Measurements from ENCODE around the gene ACER3.
A peak's percentile ranks its signal among the peaks of the same experiment; 100 is the strongest.

Gene ACER3

GRCh38 chr11:77064648-77065217 lies 204.0 kb downstream of the ACER3 start:
- DNase-seq = no peak

GRCh38 chr11:77065878-77066228 lies 205.1 kb downstream of the ACER3 start:
- peak; percentile 49 for DNase-seq

- peak; percentile 94 for DNase-seq
Measured at GRCh38 chr11:77066229-77067042, 205.7 kb downstream of the ACER3 start, which contains the start of gene CAPN5. CAPN5 (plus strand) TSS chr11:77066971; CDS start chr11:77084887, 17,916 bp downstream.

- DNase-seq = no peak
Measured at GRCh38 chr11:77067861-77068443, 207.2 kb downstream of the ACER3 start.

GRCh38 chr11:77068457-77069335 lies 208.0 kb downstream of the ACER3 start:
- DNase-seq = no peak

- no peak for DNase-seq
Measured at GRCh38 chr11:77069336-77069968, 208.7 kb downstream of the ACER3 start.

GRCh38 chr11:77069969-77070582 lies 209.4 kb downstream of the ACER3 start:
- DNase-seq = no peak

GRCh38 chr11:77071077-77071476 lies 210.4 kb downstream of the ACER3 start:
- no peak for DNase-seq

GRCh38 chr11:77071671-77072605 lies 211.2 kb downstream of the ACER3 start:
- peak; percentile 56 for DNase-seq

- no peak for DNase-seq
Measured at GRCh38 chr11:77072851-77073327, 212.2 kb downstream of the ACER3 start.

GRCh38 chr11:77073328-77074001 lies 212.7 kb downstream of the ACER3 start:
- DNase-seq = peak; percentile 96

- no peak for DNase-seq
Measured at GRCh38 chr11:77074205-77074604, 213.5 kb downstream of the ACER3 start.

GRCh38 chr11:77074626-77075221 lies 214.0 kb downstream of the ACER3 start:
- no peak for DNase-seq

- DNase-seq = no peak
Measured at GRCh38 chr11:77075425-77075905, 214.7 kb downstream of the ACER3 start.

Data from EL (cell line).